Cardiac muscle cell (in vitro differentiated cells and primary cell): ENCODE measurements around the gene PTBP1. TPM values are rescaled to one million over a fixed set of nuclear protein-coding genes. Genes with fewer than 3 reads are reported as not detected.

Source experiments
- DNase-seq, 2 donors: peaks; one replicate each; pipeline versions ENCODE4 v3.0.0 to v3.0.0-alpha.2; 2010 to 2017; ENCODE audit warnings: low read depth in 1 of 2, low spot score in 1 of 2
- H3K27ac ChIP-seq: fragments of 200-600 bp; sonication (generic); 2 replicates; pipeline ENCODE4 v1.5.1; 2016
- H3K27me3 ChIP-seq: fragments of 200-600 bp; sonication (generic); 2 replicates; pipeline ENCODE4 v1.6.0; 2016; ENCODE audit warnings: control low read depth
- H3K36me3 ChIP-seq: fragments of 200-600 bp; sonication (generic); 2 replicates; pipeline ENCODE4 v1.5.1; 2016; ENCODE audit warnings: control low read depth
- H3K4me1 ChIP-seq: fragments of 200-600 bp; sonication (generic); 2 replicates; pipeline ENCODE4 v1.8.1; 2017; ENCODE audit warnings: low read depth, mild to moderate bottlenecking, mixed run types
- H3K4me3 ChIP-seq: fragments of 200-600 bp; sonication (generic); 2 replicates; pipeline ENCODE4 v1.5.1; 2016; ENCODE audit warnings: mild to moderate bottlenecking
- H3K9me3 ChIP-seq: fragments of 200-600 bp; sonication (generic); 2 replicates; pipeline ENCODE4 v1.5.1; 2017; ENCODE audit warnings: low read depth, mild to moderate bottlenecking, control low read depth
- polyA plus RNA-seq: library from polyadenylated mRNA; unstranded; fragments of >200 nt; fragmentation: Nextera tagmentation; extraction: Ambion mirVana; gene quantifications from 2 replicates; pipeline ENCODE4 v1.2.1, GENCODE V29; 2016
- total RNA-seq: library from RNA; depleted of rRNA; stranded (reverse); fragments of >200 nt; gene quantifications from 2 replicates; pipeline ENCODE4 v1.2.3, GENCODE V29; 2016
- TF ChIP-seq, protein P1 (sequence below): IDR thresholded peaks from 2 replicates; pipeline ENCODE4 v1.5.1; 2012; ENCODE audit warnings: low read depth, mild to moderate bottlenecking, low read length

PTBP1 gene
- total and polyA plus RNA-seq, 2 experiments from 2014 or later: 92.7 to 110 TPM

DNA sequence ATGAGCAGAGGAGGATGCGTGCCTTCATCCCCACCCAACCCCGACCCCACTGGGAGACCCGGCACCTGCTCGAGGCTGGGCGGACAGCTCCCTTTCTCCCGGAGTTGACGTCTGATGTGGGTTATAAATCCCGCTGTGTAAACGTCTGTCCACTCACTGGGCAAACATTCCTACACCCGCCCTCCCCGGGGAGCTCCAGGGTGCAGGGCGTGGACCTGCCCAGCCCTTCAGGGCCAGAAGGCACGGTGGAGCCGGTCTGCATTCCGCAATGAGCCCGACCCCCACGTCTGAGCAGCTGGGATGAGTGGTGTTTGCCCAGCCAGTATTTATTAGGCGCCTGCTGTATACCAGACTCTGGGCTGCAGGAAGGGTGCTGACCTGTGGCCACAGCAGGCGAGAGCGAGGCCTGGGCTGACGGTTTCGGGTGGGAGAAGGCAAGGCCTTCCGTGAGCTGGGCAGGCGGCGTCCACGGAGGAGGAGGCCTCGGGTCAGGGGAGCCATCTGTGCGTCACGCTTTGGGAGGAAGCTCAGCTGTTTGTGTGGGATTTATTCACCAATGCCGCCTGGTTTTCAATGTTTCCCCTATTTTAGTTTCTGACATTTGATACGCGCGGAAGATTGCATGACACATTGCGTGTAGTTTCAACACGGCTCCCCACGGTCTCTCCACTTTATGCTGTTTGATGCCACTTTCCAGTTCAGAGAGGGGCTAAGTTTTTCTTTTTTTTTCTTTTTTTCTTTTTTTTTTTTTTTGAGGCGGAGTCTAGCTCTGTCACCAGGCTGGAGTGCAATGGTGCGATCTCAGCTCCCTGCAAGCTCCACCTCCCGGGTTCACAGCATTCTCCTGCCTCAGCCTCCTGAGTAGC is 44.4 kb upstream of the PTBP1 start:
- H3K36me3 ChIP-seq: no peaks in the 10 kb centered on the region
- H3K4me1 ChIP-seq: no peaks in the 10 kb centered on the region
- H3K27me3 ChIP-seq: no peaks in the 10 kb centered on the region
- peak in 1 of 2 donors; percentile 73 for DNase-seq
- no peak overlapping the region for H3K27ac ChIP-seq
- no peak overlapping the region for H3K4me3 ChIP-seq
- no peaks in the 10 kb centered on the region for H3K9me3 ChIP-seq
- TF ChIP-seq, protein P1, sequence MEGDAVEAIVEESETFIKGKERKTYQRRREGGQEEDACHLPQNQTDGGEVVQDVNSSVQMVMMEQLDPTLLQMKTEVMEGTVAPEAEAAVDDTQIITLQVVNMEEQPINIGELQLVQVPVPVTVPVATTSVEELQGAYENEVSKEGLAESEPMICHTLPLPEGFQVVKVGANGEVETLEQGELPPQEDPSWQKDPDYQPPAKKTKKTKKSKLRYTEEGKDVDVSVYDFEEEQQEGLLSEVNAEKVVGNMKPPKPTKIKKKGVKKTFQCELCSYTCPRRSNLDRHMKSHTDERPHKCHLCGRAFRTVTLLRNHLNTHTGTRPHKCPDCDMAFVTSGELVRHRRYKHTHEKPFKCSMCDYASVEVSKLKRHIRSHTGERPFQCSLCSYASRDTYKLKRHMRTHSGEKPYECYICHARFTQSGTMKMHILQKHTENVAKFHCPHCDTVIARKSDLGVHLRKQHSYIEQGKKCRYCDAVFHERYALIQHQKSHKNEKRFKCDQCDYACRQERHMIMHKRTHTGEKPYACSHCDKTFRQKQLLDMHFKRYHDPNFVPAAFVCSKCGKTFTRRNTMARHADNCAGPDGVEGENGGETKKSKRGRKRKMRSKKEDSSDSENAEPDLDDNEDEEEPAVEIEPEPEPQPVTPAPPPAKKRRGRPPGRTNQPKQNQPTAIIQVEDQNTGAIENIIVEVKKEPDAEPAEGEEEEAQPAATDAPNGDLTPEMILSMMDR: no peak

DNA sequence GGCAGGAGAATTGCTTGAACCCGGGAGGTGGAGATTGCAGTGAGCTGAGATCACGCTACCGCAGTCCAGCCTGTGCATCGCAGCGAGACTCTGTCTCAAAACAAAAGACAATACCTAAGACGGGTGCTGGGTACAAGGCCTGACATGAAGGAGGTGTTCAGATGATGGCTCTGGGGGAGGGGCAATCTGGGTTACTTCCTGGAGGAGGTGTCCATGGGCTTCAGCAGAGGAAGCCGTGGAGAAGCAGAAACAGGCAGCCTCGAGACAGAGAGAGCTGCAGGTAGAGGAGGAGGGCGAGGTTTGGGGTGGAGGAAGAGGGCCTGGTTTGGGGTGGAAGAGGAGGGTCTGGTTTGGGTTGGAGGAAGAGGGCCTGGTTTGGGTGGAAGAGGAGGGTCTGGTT is 42.7 kb upstream of the PTBP1 start:
- DNase-seq: no peak
- H3K27me3 ChIP-seq: no peaks in the 10 kb centered on the region
- no peaks in the 10 kb centered on the region for H3K4me1 ChIP-seq
- H3K9me3 ChIP-seq: no peaks in the 10 kb centered on the region
- no peak overlapping the region for H3K4me3 ChIP-seq
- no peaks in the 10 kb centered on the region for H3K36me3 ChIP-seq
- H3K27ac ChIP-seq: no peak overlapping the region
- TF ChIP-seq, protein P1: no peak

DNA sequence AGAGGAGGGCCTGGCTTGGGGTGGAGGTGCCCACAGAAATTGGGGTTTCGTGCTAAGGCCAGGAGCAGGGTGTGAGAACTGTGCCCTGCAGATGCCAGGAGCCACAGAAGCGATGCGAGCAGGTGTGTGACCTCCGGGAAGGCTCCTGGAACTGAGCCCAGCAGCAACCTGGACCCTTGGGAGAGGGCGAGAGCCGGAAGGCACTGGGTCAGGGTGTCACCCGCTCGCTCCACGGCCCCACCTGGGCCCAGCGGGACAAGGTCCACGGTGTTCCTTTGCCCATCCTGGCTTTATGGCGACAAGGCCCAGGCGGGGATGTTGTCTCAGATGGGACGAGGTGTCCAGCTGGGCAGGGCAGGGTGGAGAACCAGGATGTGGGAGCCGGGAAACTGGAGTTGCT is 42.2 kb upstream of the PTBP1 start:
- TF ChIP-seq, protein P1: no peak
- no peaks in the 10 kb centered on the region for H3K9me3 ChIP-seq

DNA sequence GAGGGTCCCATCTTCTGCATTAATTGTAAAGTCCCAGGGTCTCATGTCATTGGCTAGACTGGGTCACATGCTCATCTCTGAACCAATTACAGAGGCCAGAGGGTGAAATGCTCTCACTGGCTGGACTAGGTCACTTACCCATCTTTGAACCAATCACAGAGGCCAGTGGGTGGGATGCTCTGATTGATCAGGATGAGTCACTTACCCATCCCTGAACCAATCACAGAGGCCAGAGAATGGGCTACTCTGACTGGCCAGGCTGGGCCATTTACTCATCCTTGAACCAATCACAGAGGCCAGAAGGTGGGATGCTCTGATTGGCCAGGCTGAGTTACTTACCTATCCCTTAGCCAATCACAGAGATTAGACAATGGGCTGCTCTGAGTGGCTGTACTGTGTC is 41.0 kb upstream of the PTBP1 start:
- H3K36me3 ChIP-seq: no peaks in the 10 kb centered on the region

More for the DNA sequence above, 42.2 kb upstream of the PTBP1 start:
- DNase-seq: no peak
- H3K27me3 ChIP-seq: no peaks in the 10 kb centered on the region
- H3K36me3 ChIP-seq: no peaks in the 10 kb centered on the region
- H3K4me1 ChIP-seq: no peaks in the 10 kb centered on the region
- H3K27ac ChIP-seq: no peak overlapping the region
- H3K4me3 ChIP-seq: no peak overlapping the region

DNA sequence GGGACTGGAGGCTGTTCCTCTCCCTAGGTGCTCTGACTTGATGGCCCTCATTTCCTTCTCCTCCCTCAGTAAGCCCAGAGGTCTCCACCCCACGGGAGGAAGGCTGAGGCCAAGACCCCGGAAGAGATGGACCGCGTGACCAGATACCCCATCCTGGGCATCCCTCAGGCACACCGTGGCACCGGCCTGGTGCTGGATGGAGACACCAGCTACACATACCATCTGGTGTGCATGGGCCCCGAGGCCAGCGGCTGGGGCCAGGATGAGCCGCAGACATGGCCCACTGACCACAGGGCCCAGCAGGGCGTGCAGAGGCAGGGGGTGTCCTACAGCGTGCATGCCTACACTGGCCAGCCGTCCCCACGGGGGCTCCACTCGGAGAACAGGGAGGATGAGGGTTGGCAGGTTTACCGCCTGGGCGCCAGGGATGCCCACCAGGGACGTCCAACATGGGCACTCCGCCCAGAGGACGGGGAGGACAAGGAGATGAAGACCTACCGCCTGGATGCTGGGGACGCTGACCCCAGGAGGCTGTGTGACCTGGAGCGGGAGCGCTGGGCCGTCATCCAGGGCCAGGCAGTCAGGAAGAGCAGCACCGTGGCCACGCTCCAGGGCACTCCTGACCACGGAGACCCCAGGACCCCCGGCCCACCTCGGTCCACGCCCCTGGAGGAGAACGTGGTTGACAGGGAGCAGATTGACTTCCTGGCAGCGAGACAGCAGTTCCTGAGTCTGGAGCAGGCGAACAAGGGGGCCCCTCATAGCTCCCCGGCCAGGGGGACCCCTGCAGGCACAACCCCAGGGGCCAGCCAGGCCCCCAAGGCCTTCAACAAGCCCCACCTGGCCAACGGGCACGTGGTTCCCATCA is 40.2 kb upstream of the PTBP1 start:
- Histone ChIP-seq H3K27me3 (no peaks in the 10 kb centered on the region), H3K4me1 (no peaks in the 10 kb centered on the region), H3K36me3 (no peaks in the 10 kb centered on the region), H3K4me3 (no peak overlapping the region), H3K9me3 (no peaks in the 10 kb centered on the region), H3K27ac (no peak overlapping the region)
- DNase-seq: no peak
- TF ChIP-seq, protein P1: no peak

More for the DNA sequence above, 41.0 kb upstream of the PTBP1 start:
- no peak overlapping the region for H3K27ac ChIP-seq
- no peak overlapping the region for H3K4me3 ChIP-seq
- no peaks in the 10 kb centered on the region for H3K4me1 ChIP-seq
- TF ChIP-seq, protein P1: no peak
- no peaks in the 10 kb centered on the region for H3K27me3 ChIP-seq
- peak in 1 of 2 donors; percentile 16 for DNase-seq
- H3K9me3 ChIP-seq: no peaks in the 10 kb centered on the region
